SK-N-SH (cell line): ENCODE data around the gene MAP3K19.

Experiments
- CTCF ChIP-seq: fragments of 200-600 bp; sonication (generic); IDR thresholded peaks from 2 replicates; pipeline ENCODE4 v1.6.1; 2017; ENCODE audit warnings: antibody characterized with exemption, mild to moderate bottlenecking, moderate library complexity
- EP300 ChIP-seq, 2 experiments: IDR thresholded peaks; 2 replicates each; pipeline versions ENCODE4 v1.4.0 to v1.6.1; 2012; ENCODE audit warnings: borderline replicate concordance in 1 of 2, low read depth in 1 of 2, low read length in 1 of 2
- EZH2phosphoT487 ChIP-seq: fragments of 200-600 bp; sonication (generic); IDR thresholded peaks from 2 replicates; pipeline ENCODE4 v1.6.1; 2017; ENCODE audit warnings: low read depth, mixed run types, mild to moderate bottlenecking, antibody characterized with exemption, moderate library complexity, borderline replicate concordance
- POLR2AphosphoS5 ChIP-seq: IDR thresholded peaks from 2 replicates; pipeline ENCODE4 v1.6.1; 2012; ENCODE audit warnings: low read depth, low read length
- RAD21 ChIP-seq: IDR thresholded peaks from 2 replicates; pipeline ENCODE4 v1.6.1; 2012; ENCODE audit warnings: mild to moderate bottlenecking, low read length
- REST ChIP-seq: IDR thresholded peaks from 2 replicates; pipeline ENCODE4 v1.6.1; 2012; ENCODE audit warnings: mild to moderate bottlenecking, low read depth, low read length, moderate library complexity
- SIN3A ChIP-seq: IDR thresholded peaks from 2 replicates; pipeline ENCODE4 v1.6.1; 2012; ENCODE audit warnings: low read depth, mild to moderate bottlenecking, low read length, moderate library complexity, borderline replicate concordance
- USF2 ChIP-seq: fragments of 150-350 bp; IDR thresholded peaks from 2 replicates; pipeline ENCODE4 v1.6.1; 2017; ENCODE audit warnings: antibody characterized with exemption, low read length, low read depth, borderline replicate concordance
- YY1 ChIP-seq: IDR thresholded peaks from 2 replicates; pipeline ENCODE4 v1.4.0; 2012; ENCODE audit warnings: low read depth, mild to moderate bottlenecking
- ZBTB33 ChIP-seq: IDR thresholded peaks from 2 replicates; pipeline ENCODE4 v1.4.0; 2012; ENCODE audit warnings: low read depth, borderline replicate concordance

- TF ChIP-seq REST: no peak
- TF ChIP-seq YY1: no peak
- no peak for TF ChIP-seq ZBTB33
- TF ChIP-seq CTCF: no peak
- no peak for TF ChIP-seq USF2
- TF ChIP-seq POLR2AphosphoS5: no peak
- TF ChIP-seq EZH2phosphoT487: no peak
- TF ChIP-seq RAD21: no peak
- no peak for TF ChIP-seq SIN3A
- TF ChIP-seq EP300 (IDR thresholded peaks at IDR 0.05; ENCODE audit: borderline replicate concordance in 1 of 2, low read depth in 1 of 2, low read length in 1 of 2): no peak
These were observed 49.6 kb upstream of the MAP3K19 start for GRCh38 chr2:135096665-135097446.
